Fibroblast of peridontal ligament (primary cell): ENCODE data around the gene USP2.
"Not testable (repeated sequence)": the region's sequence is repeated elsewhere in the genome, so short reads cannot be mapped to it uniquely, and the experiment has no call there.

Experiments
- DNase-seq: peaks from one replicate; pipeline ENCODE4 v3.0.0-alpha.2; 2010; ENCODE audit errors: extremely low read depth

USP2 gene

GRCh38 chr11:119414734-119415133 lies 33.2 kb upstream of the USP2 start:
- no peak for DNase-seq

GRCh38 chr11:119414321-119414720 lies 32.8 kb upstream of the USP2 start:
- no peak for DNase-seq

- DNase-seq, result no peak
Measured at GRCh38 chr11:119412072-119412471, 30.6 kb upstream of the USP2 start.

- no peak for DNase-seq
Measured at GRCh38 chr11:119410501-119410900, 29.0 kb upstream of the USP2 start.

GRCh38 chr11:119409731-119410130 lies 28.2 kb upstream of the USP2 start:
- no peak for DNase-seq

GRCh38 chr11:119406005-119406404 lies 24.5 kb upstream of the USP2 start:
- DNase-seq, result peak; percentile 23

- DNase-seq, result not testable (repeated sequence)
Measured at GRCh38 chr11:119405448-119405847, 24.0 kb upstream of the USP2 start.

- peak; percentile 5 for DNase-seq
Measured at GRCh38 chr11:119404872-119405271, 23.4 kb upstream of the USP2 start.

- DNase-seq, result peak; percentile 26
Measured at GRCh38 chr11:119403021-119403420, 21.5 kb upstream of the USP2 start.

- DNase-seq, result no peak
Measured at GRCh38 chr11:119402470-119402869, 21.0 kb upstream of the USP2 start.

GRCh38 chr11:119400860-119401259 lies 19.4 kb upstream of the USP2 start:
- DNase-seq, result no peak

GRCh38 chr11:119397740-119398139 lies 16.2 kb upstream of the USP2 start:
- no peak for DNase-seq

GRCh38 chr11:119396835-119397234 lies 15.3 kb upstream of the USP2 start:
- DNase-seq, result no peak

- DNase-seq, result no peak
Measured at GRCh38 chr11:119391275-119391674, 9.8 kb upstream of the USP2 start.

- no peak for DNase-seq
Measured at GRCh38 chr11:119389611-119390254, 8.2 kb upstream of the USP2 start.

- no peak for DNase-seq
Measured at GRCh38 chr11:119388103-119388502, 6.6 kb upstream of the USP2 start.

GRCh38 chr11:119384332-119384731 lies 2.8 kb upstream of the USP2 start:
- DNase-seq, result no peak

GRCh38 chr11:119382513-119382912 lies 1.0 kb upstream of the USP2 start:
- not testable (repeated sequence) for DNase-seq

GRCh38 chr11:119382101-119382500 lies 611 bp upstream of the USP2 start:
- DNase-seq, result no peak

- no peak for DNase-seq
Measured at GRCh38 chr11:119380827-119381180, 686 bp downstream of the USP2 start.

- DNase-seq, result no peak
Measured at GRCh38 chr11:119380160-119380826, 1.2 kb downstream of the USP2 start.

GRCh38 chr11:119378851-119379465 lies 2.5 kb downstream of the USP2 start:
- no peak for DNase-seq

- DNase-seq, result no peak
Measured at GRCh38 chr11:119377961-119378667, 3.4 kb downstream of the USP2 start.
